Fibroblast of lung (primary cell): ENCODE results near the gene SORBS1. TPM values are rescaled to one million over a fixed set of nuclear protein-coding genes. Genes with fewer than 3 reads are reported as not detected.

Source experiments
- DNase-seq, 2 donors: peaks; one replicate each; pipeline versions ENCODE4 v3.0.0 to v3.0.0-alpha.2; 2010; ENCODE audit warnings: low read depth in 2 of 2
- H2AFZ ChIP-seq: 2 replicates; pipeline ENCODE4 v1.5.1; 2012; ENCODE audit warnings: low read length, control low read depth, inconsistent platforms
- H3K27ac ChIP-seq: 2 replicates; pipeline ENCODE4 v1.5.1; 2011; ENCODE audit warnings: low read length, control low read depth; ENCODE audit not compliant: insufficient read depth
- H3K27me3 ChIP-seq: 2 replicates; pipeline ENCODE4 v1.5.1; 2011; ENCODE audit warnings: mild to moderate bottlenecking, low read length; ENCODE audit not compliant: control insufficient read depth, insufficient read depth
- H3K36me3 ChIP-seq: 2 replicates; pipeline ENCODE4 v1.5.1; 2011; ENCODE audit warnings: low read length; ENCODE audit not compliant: control insufficient read depth, insufficient read depth
- H3K4me1 ChIP-seq: 2 replicates; pipeline ENCODE4 v1.5.1; 2011; ENCODE audit warnings: low read length; ENCODE audit not compliant: control insufficient read depth, insufficient read depth; ENCODE audit errors: extremely low read depth
- H3K4me2 ChIP-seq: 2 replicates; pipeline ENCODE4 v1.5.1; 2011; ENCODE audit warnings: low read length, control low read depth; ENCODE audit not compliant: insufficient read depth; ENCODE audit errors: extremely low read depth
- H3K4me3 ChIP-seq, 4 experiments: fragments of 200-600 bp in 1 of 4; sonication (generic) in 1 of 4; replicated peaks in 1 of 4; 2 replicates each; pipeline ENCODE4 v1.5.1; 2011 to 2016; ENCODE audit warnings: low read length in 4 of 4, low read depth in 3 of 4, mild to moderate bottlenecking in 3 of 4, control low read depth in 2 of 4, inconsistent platforms in 1 of 4, mixed read lengths in 1 of 4; ENCODE audit not compliant: insufficient read depth in 1 of 4; ENCODE audit errors: control extremely low read depth in 1 of 4
- H3K79me2 ChIP-seq: 2 replicates; pipeline ENCODE4 v1.5.1; 2012; ENCODE audit warnings: mild to moderate bottlenecking, low read length, inconsistent platforms; ENCODE audit not compliant: control insufficient read depth, insufficient read depth
- H3K9ac ChIP-seq: 2 replicates; pipeline ENCODE4 v1.5.1; 2011; ENCODE audit warnings: mild to moderate bottlenecking, low read length, control low read depth; ENCODE audit not compliant: insufficient read depth
- H3K9me3 ChIP-seq: 2 replicates; pipeline ENCODE4 v1.5.1; 2012; ENCODE audit warnings: low read depth, low read length; ENCODE audit not compliant: control insufficient read depth, insufficient read depth
- H4K20me1 ChIP-seq: 2 replicates; pipeline ENCODE4 v1.5.1; 2011; ENCODE audit warnings: low read length; ENCODE audit not compliant: control insufficient read depth, insufficient read depth; ENCODE audit errors: extremely low read depth
- EZH2 ChIP-seq: IDR thresholded peaks from 2 replicates; pipeline ENCODE4 v1.5.1; 2012; ENCODE audit warnings: low read length, control low read depth, mild to moderate bottlenecking; ENCODE audit errors: missing control alignments
- polyA plus RNA-seq, 2 donors: library from polyadenylated mRNA; depleted of rRNA in 1 of 2; stranded (reverse) in 1 of 2; unstranded in 1 of 2; fragments of >200 nt; gene quantifications; 2 replicates each; pipeline ENCODE4 v1.2.1, GENCODE V29; 2011 to 2012; ENCODE audit warnings: missing spikeins in 1 of 2
- total RNA-seq: library from RNA; depleted of rRNA; stranded (reverse); fragments of >200 nt; gene quantifications from 2 replicates; pipeline ENCODE4 v1.2.1, GENCODE V29; 2014
- TF ChIP-seq, protein P1 (sequence below), 2 donors: IDR thresholded peaks in 1 of 2; conservative IDR thresholded peaks in 1 of 2; 1 replicate in 1 of 2; 2 replicates in 1 of 2; pipeline ENCODE4 v1.5.1; 2011 to 2012; ENCODE audit warnings: low read length in 2 of 2, control low read depth in 1 of 2, inconsistent platforms in 1 of 2, low read depth in 1 of 2, mild to moderate bottlenecking in 1 of 2

The SORBS1 gene
- total and polyA plus RNA-seq, 2 donors (not counting 1 experiment from before 2014, with no cell fraction given), result 0.33 to 0.50 TPM

DNA sequence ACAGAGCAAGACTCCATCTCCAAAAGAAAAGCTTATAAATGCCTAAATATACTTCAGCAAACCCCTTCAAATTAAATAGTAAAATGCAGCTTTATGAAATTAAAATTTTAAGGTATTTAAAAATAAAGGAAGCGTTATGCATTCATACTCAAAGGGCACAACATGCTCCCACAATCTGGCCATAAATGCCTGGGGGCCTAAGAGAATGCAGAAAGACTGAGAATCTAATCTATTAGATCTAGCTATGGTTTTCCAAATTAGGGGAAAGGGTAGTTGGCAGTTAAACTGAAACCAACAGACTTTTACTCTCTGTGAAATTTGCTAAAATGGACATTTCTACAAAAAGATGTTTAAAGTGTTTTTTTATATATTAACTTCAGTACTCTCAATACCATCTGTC, 40.6 kb downstream of the SORBS1 start:
- DNase-seq, result no peak
- Histone ChIP-seq H3K9me3 (no peaks in the 10 kb centered on the region), H3K36me3 (no peaks in the 10 kb centered on the region), H3K27ac (no peak overlapping the region), H3K27me3 (no peaks in the 10 kb centered on the region), H4K20me1 (no peaks in the 10 kb centered on the region), H3K4me1 (no peaks in the 10 kb centered on the region), H3K9ac (no peak overlapping the region), H3K79me2 (no peaks in the 10 kb centered on the region), H3K4me2 (no peak overlapping the region), H3K4me3 (no peak overlapping the region), H2AFZ (no peak overlapping the region)
- TF ChIP-seq, protein P1, sequence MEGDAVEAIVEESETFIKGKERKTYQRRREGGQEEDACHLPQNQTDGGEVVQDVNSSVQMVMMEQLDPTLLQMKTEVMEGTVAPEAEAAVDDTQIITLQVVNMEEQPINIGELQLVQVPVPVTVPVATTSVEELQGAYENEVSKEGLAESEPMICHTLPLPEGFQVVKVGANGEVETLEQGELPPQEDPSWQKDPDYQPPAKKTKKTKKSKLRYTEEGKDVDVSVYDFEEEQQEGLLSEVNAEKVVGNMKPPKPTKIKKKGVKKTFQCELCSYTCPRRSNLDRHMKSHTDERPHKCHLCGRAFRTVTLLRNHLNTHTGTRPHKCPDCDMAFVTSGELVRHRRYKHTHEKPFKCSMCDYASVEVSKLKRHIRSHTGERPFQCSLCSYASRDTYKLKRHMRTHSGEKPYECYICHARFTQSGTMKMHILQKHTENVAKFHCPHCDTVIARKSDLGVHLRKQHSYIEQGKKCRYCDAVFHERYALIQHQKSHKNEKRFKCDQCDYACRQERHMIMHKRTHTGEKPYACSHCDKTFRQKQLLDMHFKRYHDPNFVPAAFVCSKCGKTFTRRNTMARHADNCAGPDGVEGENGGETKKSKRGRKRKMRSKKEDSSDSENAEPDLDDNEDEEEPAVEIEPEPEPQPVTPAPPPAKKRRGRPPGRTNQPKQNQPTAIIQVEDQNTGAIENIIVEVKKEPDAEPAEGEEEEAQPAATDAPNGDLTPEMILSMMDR (conservative IDR thresholded peaks at IDR 0.05 in 1 of 2, IDR thresholded peaks at IDR 0.05 in 1 of 2; ENCODE audit: low read depth in 1 of 2, low read length in 2 of 2), result no peak

DNA sequence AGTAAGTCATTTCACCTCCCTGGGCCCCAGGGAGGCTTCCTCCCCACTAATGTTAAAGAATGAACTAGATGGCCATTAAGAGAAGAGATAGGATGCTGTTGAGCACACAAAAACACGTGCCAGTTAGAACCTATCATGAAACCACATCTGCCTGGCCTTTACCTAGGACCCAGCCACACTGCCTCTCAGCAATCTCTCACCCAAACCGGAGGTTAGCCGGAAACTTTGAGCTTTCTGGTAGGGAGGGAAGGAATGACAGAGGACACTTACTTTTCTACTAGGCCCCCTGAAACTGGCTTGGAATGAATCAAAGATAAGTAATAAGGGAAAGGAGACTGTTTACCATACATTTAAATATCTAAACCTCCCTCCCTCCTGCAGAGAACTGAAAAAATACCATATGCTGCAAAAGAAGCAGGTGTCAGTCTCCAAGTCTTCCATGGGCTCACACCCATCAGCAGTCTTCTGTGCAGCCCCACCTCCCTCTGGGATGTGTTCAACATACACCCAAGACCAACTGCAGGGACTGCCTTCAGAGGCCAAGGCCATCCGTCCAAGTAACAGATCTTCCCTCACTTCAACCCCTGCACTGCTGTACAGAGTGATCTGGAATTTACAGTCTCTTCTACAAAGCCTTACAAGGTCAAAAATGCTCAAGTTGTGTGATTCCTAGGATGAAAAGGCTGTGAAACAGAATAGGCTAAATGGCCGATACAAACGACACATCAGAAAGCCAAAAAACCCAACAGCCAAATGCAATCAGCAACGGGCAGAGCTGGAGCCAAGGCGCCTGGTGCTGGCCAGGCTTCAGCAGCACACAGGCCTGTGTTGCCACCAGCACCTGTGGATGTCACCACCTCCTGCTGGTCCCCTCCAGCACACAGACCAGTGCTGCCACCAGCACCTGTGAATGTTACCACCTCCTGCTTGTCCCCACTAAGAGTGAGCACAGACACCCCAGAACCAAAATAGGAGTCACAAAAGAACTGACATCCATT, 42.4 kb downstream of the SORBS1 start:
- Histone ChIP-seq H3K4me2 (no peak overlapping the region), H3K27me3 (no peaks in the 10 kb centered on the region), H3K4me1 (no peaks in the 10 kb centered on the region), H3K9ac (no peak overlapping the region), H3K4me3 (no peak overlapping the region), H2AFZ (no peak overlapping the region), H3K36me3 (no peaks in the 10 kb centered on the region), H3K27ac (no peak overlapping the region), H3K9me3 (no peaks in the 10 kb centered on the region), H4K20me1 (no peaks in the 10 kb centered on the region), H3K79me2 (no peaks in the 10 kb centered on the region)
- TF ChIP-seq, protein P1 (conservative IDR thresholded peaks at IDR 0.05 in 1 of 2, IDR thresholded peaks at IDR 0.05 in 1 of 2; ENCODE audit: low read depth in 1 of 2, low read length in 2 of 2), result no peak
- no peak for TF ChIP-seq EZH2
- DNase-seq, result no peak

DNA sequence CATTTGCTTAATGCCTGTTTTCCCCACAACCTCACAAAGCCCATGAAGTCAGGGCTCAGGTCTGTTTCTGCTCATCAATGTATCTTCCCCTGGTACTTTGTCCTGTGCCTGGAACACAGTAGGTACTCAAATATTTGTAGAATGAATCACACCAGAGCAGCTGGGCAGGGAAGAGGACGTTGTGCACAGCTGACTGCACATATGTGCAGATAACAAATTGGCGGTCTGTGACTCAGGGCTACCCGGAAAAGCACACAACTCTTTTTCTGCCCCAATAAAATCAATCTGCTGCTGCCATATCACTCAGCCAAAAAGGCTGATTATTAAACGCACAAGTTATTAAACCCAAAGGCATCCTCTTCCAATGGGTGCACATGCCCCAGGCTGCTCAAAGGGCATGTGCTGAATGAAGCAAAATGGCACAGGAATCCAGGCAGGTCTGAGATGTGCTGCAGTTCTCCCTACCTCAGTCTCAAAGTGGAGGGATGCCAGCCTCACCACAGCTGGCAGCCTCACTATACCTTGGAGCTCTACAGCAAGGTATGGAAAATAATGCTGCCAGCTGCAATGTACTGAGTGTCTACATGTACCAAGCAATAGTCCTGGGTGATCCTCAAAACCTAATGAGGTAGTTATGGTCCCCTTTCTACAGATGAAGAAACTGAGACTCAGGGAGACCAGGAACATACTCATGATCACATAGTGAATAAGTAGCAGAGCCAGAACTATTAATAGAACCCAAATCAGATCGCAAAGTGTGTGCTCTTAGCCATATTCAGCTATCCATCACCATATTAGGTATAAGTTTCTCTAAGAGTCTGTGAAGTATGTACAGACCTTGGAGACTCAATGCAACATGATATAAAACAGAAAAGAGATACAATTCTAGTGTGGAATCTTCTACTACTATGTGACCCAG, 43.4 kb downstream of the SORBS1 start:
- H3K9ac ChIP-seq, result no peak overlapping the region
- DNase-seq, result peak; percentile 48 to 97
- H3K4me3 ChIP-seq, result no peak overlapping the region
- no peak overlapping the region for H2AFZ ChIP-seq
- no peak overlapping the region for H3K27ac ChIP-seq
- H3K27me3 ChIP-seq, result no peaks in the 10 kb centered on the region
- TF ChIP-seq, protein P1 (conservative IDR thresholded peaks at IDR 0.05 in 1 of 2, IDR thresholded peaks at IDR 0.05 in 1 of 2; ENCODE audit: low read depth in 1 of 2, low read length in 2 of 2), result no peak
- no peak for TF ChIP-seq EZH2
- no peaks in the 10 kb centered on the region for H3K4me1 ChIP-seq
- H3K4me2 ChIP-seq, result no peak overlapping the region
- H3K36me3 ChIP-seq, result no peaks in the 10 kb centered on the region
- H3K9me3 ChIP-seq, result no peaks in the 10 kb centered on the region
- no peaks in the 10 kb centered on the region for H3K79me2 ChIP-seq
- no peaks in the 10 kb centered on the region for H4K20me1 ChIP-seq
